ENCODE results near the gene F2. TPM values are rescaled to one million over a fixed set of nuclear protein-coding genes. Genes with fewer than 3 reads are reported as not detected.

Gene F2
- total and polyA plus RNA-seq, 2 of the 13 experiments (the other 11 are each of a cell fraction or from before 2014, with no cell fraction given) = 330 to 801 TPM

DNA sequence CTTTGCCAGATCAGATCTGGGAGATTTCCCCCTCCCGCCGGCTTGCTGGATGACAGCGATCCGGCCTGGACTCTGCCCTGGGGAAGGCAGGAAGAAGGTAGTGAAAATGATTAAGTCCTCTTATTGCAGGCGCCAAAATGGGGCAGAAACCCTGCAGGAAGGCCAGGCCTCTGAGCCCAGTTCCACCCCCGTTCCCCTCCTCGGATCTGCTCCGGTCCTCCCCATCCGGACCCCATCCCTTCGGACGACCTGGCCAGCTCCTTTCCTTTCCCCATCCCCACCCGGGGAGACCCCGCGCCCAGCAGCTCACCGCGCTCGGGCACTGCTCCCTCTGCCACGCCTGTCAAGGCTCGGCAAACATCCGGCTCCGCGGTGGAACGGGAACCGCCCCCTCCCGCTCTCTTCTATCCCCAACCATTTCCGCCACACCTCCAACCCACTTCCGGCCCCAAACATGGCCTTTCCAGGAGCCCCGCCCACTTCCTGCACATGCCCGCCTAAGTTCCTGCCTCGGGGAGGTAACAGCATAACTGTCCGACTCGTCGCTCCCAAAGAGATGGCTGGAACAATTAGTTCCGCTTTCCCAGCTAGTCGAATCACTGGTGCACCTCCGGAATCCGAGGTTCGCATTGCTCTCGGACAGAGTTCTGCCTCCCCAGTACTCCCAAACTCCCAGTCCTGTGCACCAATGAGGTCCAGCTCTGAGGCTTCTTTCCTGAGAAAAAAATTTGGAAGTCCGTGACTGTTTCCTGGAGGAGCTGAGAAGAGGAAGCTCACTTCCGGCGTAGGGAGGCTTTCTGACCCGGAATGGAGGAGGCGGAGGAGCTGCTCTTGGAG lies 18.6 kb upstream of the F2 start, which contains the start of the genes ARHGAP1 and ZNF408 (continued):
- TF ChIP-seq, protein P1, sequence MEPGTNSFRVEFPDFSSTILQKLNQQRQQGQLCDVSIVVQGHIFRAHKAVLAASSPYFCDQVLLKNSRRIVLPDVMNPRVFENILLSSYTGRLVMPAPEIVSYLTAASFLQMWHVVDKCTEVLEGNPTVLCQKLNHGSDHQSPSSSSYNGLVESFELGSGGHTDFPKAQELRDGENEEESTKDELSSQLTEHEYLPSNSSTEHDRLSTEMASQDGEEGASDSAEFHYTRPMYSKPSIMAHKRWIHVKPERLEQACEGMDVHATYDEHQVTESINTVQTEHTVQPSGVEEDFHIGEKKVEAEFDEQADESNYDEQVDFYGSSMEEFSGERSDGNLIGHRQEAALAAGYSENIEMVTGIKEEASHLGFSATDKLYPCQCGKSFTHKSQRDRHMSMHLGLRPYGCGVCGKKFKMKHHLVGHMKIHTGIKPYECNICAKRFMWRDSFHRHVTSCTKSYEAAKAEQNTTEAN (CRISPR knock-in tag; conservative IDR thresholded peaks at IDR 0.05) = no peak
- TF ChIP-seq MATR3 (CRISPR knock-in tag; IDR thresholded peaks at IDR 0.05) (no peak), NFKB2 (CRISPR knock-in tag; IDR thresholded peaks at IDR 0.05; ENCODE audit: borderline replicate concordance) (peak; percentile 44; the same call in 1 of the 2 replicates), SRF (IDR thresholded peaks at IDR 0.05; ENCODE audit: low read depth, low read length) (peak; percentile 98), ZNF83 (CRISPR knock-in tag; IDR thresholded peaks at IDR 0.05; ENCODE audit: borderline replicate concordance) (no peak), POLR2AphosphoS5 (IDR thresholded peaks at IDR 0.05; ENCODE audit: low read depth, low read length) (peak; percentile 95), ZNF772 (CRISPR knock-in tag; IDR thresholded peaks at IDR 0.05) (peak; percentile 61; the same call in 1 of the 2 replicates), ZNF350 (CRISPR knock-in tag; IDR thresholded peaks at IDR 0.05; ENCODE audit: borderline replicate concordance, low read depth) (peak; percentile 77; the same call in 1 of the 2 replicates), ZSCAN9 (CRISPR knock-in tag; IDR thresholded peaks at IDR 0.05; ENCODE audit: borderline replicate concordance) (no peak; the same call in 1 of the 2 replicates), TRIM24 (CRISPR knock-in tag; IDR thresholded peaks at IDR 0.05) (no peak), ZNF234 (CRISPR knock-in tag; conservative IDR thresholded peaks at IDR 0.05) (no peak), ZNF598 (CRISPR knock-in tag; IDR thresholded peaks at IDR 0.05; ENCODE audit: borderline replicate concordance) (peak; percentile 75; the same call in 1 of the 2 replicates), KDM1A (CRISPR knock-in tag; IDR thresholded peaks at IDR 0.05) (no peak), ZSCAN30 (CRISPR knock-in tag; IDR thresholded peaks at IDR 0.05) (no peak), FOXP1 (IDR thresholded peaks at IDR 0.05) (peak; percentile 7; the same call in 1 of the 2 replicates), FOXP1 (CRISPR knock-in tag; IDR thresholded peaks at IDR 0.05) (no peak)
- TF ChIP-seq, protein P2, sequence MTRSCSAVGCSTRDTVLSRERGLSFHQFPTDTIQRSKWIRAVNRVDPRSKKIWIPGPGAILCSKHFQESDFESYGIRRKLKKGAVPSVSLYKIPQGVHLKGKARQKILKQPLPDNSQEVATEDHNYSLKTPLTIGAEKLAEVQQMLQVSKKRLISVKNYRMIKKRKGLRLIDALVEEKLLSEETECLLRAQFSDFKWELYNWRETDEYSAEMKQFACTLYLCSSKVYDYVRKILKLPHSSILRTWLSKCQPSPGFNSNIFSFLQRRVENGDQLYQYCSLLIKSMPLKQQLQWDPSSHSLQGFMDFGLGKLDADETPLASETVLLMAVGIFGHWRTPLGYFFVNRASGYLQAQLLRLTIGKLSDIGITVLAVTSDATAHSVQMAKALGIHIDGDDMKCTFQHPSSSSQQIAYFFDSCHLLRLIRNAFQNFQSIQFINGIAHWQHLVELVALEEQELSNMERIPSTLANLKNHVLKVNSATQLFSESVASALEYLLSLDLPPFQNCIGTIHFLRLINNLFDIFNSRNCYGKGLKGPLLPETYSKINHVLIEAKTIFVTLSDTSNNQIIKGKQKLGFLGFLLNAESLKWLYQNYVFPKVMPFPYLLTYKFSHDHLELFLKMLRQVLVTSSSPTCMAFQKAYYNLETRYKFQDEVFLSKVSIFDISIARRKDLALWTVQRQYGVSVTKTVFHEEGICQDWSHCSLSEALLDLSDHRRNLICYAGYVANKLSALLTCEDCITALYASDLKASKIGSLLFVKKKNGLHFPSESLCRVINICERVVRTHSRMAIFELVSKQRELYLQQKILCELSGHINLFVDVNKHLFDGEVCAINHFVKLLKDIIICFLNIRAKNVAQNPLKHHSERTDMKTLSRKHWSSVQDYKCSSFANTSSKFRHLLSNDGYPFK (CRISPR knock-in tag; IDR thresholded peaks at IDR 0.05; ENCODE audit: borderline replicate concordance) = peak; percentile 93; the same call in 1 of the 2 replicates
- TF ChIP-seq, protein P3, sequence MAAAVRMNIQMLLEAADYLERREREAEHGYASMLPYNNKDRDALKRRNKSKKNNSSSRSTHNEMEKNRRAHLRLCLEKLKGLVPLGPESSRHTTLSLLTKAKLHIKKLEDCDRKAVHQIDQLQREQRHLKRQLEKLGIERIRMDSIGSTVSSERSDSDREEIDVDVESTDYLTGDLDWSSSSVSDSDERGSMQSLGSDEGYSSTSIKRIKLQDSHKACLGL (CRISPR knock-in tag; IDR thresholded peaks at IDR 0.05) = 0 out of 2 replicates have a peak, but pooled peaks have one; percentile 36
- TF ChIP-seq, protein P4, sequence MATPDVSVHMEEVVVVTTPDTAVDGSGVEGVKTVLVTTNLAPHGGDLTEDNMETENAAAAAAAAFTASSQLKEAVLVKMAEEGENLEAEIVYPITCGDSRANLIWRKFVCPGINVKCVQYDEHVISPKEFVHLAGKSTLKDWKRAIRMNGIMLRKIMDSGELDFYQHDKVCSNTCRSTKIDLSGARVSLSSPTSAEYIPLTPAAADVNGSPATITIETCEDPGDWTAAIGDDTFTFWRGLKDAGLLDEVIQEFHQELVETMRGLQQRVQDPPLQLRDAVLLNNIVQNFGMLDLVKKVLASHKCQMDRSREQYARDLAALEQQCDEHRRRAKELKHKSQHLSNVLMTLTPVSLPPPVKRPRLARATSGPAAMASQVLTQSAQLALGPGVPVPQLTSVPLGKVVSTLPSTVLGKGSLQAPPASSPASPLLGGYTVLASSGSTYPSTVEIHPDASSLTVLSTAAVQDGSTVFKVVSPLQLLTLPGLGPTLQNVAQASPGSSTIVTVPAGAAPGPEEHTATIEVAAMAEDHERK (CRISPR knock-in tag; IDR thresholded peaks at IDR 0.05; ENCODE audit: low read depth) = no peak
- TF ChIP-seq, protein P5, sequence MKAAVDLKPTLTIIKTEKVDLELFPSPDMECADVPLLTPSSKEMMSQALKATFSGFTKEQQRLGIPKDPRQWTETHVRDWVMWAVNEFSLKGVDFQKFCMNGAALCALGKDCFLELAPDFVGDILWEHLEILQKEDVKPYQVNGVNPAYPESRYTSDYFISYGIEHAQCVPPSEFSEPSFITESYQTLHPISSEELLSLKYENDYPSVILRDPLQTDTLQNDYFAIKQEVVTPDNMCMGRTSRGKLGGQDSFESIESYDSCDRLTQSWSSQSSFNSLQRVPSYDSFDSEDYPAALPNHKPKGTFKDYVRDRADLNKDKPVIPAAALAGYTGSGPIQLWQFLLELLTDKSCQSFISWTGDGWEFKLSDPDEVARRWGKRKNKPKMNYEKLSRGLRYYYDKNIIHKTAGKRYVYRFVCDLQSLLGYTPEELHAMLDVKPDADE (CRISPR knock-in tag; IDR thresholded peaks at IDR 0.05) = no peak
- TF ChIP-seq, protein P6, sequence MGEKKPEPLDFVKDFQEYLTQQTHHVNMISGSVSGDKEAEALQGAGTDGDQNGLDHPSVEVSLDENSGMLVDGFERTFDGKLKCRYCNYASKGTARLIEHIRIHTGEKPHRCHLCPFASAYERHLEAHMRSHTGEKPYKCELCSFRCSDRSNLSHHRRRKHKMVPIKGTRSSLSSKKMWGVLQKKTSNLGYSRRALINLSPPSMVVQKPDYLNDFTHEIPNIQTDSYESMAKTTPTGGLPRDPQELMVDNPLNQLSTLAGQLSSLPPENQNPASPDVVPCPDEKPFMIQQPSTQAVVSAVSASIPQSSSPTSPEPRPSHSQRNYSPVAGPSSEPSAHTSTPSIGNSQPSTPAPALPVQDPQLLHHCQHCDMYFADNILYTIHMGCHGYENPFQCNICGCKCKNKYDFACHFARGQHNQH (CRISPR knock-in tag; IDR thresholded peaks at IDR 0.05) = peak; percentile 70
